ENCODE data around the gene FAM13A.

The FAM13A gene

DNA sequence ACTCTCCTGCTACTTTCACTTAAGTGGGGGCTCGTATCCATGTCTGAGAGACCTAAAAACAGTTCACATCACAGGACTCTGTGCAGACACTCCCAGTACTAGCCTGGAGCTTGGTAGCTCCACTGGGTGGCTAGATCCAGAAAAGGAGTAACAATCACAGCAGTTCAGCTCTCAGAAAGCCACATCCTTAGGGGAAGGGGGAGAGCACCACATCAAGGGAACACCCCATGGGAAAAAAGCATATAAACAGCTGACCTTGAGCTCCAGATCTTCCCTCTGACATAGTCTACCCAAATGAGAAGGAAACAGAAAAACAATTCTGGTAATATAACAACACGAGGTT is 175.8 kb downstream of the FAM13A start:
- no peaks in the 10 kb centered on the region for H3K36me3 ChIP-seq (ENCODE audit: low read depth)
- DNase-seq (ENCODE audit: low spot score) (no peak), ATAC-seq (ENCODE audit: low read depth) (no peak)
- H3K27me3 ChIP-seq (ENCODE audit: insufficient read depth, poor library complexity, severe bottlenecking) = peaks cover 4% of the 10 kb centered on the region
- no peaks in the 10 kb centered on the region for H3K9me3 ChIP-seq (ENCODE audit: severe bottlenecking)
- H3K4me3 ChIP-seq (ENCODE audit: severe bottlenecking) = no peak overlapping the region
- no peaks in the 10 kb centered on the region for H3K4me1 ChIP-seq (ENCODE audit: insufficient read depth, poor library complexity, severe bottlenecking)
- TF ChIP-seq, protein P1, sequence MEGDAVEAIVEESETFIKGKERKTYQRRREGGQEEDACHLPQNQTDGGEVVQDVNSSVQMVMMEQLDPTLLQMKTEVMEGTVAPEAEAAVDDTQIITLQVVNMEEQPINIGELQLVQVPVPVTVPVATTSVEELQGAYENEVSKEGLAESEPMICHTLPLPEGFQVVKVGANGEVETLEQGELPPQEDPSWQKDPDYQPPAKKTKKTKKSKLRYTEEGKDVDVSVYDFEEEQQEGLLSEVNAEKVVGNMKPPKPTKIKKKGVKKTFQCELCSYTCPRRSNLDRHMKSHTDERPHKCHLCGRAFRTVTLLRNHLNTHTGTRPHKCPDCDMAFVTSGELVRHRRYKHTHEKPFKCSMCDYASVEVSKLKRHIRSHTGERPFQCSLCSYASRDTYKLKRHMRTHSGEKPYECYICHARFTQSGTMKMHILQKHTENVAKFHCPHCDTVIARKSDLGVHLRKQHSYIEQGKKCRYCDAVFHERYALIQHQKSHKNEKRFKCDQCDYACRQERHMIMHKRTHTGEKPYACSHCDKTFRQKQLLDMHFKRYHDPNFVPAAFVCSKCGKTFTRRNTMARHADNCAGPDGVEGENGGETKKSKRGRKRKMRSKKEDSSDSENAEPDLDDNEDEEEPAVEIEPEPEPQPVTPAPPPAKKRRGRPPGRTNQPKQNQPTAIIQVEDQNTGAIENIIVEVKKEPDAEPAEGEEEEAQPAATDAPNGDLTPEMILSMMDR (IDR thresholded peaks at IDR 0.05; ENCODE audit: poor library complexity, severe bottlenecking) = no peak
- H3K27ac ChIP-seq (ENCODE audit: poor library complexity, severe bottlenecking) = no peak overlapping the region

- no peak for ATAC-seq (ENCODE audit: low read depth)
- no peaks in the 10 kb centered on the region for H3K36me3 ChIP-seq (ENCODE audit: low read depth)
Observed at GRCh38 chr4:88880501-88881226, 176.3 kb downstream of the FAM13A start.

DNA sequence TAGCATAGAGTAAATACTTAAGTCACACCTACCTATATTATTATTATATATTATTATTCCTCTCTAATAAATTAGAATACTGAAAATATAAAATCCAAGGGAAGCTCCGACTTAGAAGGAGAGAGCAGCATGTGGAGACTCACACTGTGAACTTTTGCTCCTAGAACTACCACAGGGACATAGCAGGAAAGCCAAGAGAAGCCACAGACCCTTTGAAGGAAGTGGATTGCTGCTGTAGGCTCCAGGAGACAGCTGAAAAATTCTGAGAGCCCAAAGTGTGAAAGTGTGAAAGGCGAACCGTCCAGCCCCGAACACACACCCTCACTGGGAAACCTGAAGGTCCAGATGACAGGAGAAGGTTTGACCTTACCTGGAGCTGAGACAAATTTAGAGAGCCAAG is 177.0 kb downstream of the FAM13A start:
- no peaks in the 10 kb centered on the region for H3K9me3 ChIP-seq (ENCODE audit: severe bottlenecking)
- no peaks in the 10 kb centered on the region for H3K36me3 ChIP-seq (ENCODE audit: low read depth)
- no peak overlapping the region for H3K4me3 ChIP-seq (ENCODE audit: severe bottlenecking)
- peaks cover 4% of the 10 kb centered on the region for H3K27me3 ChIP-seq (ENCODE audit: insufficient read depth, poor library complexity, severe bottlenecking)
- H3K27ac ChIP-seq (ENCODE audit: poor library complexity, severe bottlenecking) = no peak overlapping the region
- ATAC-seq (ENCODE audit: low read depth) (no peak), DNase-seq (ENCODE audit: low spot score) (no peak)
- TF ChIP-seq, protein P1 (IDR thresholded peaks at IDR 0.05; ENCODE audit: poor library complexity, severe bottlenecking) = no peak
- H3K4me1 ChIP-seq (ENCODE audit: insufficient read depth, poor library complexity, severe bottlenecking) = no peaks in the 10 kb centered on the region

More at GRCh38 chr4:88880501-88881226, 176.3 kb downstream of the FAM13A start:
- DNase-seq (ENCODE audit: low spot score) = no peak
- H3K27ac ChIP-seq (ENCODE audit: poor library complexity, severe bottlenecking) = no peak overlapping the region
- H3K4me3 ChIP-seq (ENCODE audit: severe bottlenecking) = no peak overlapping the region
- H3K4me1 ChIP-seq (ENCODE audit: insufficient read depth, poor library complexity, severe bottlenecking) = no peaks in the 10 kb centered on the region
- H3K9me3 ChIP-seq (ENCODE audit: severe bottlenecking) = no peaks in the 10 kb centered on the region
- H3K27me3 ChIP-seq (ENCODE audit: insufficient read depth, poor library complexity, severe bottlenecking) = peaks cover 4% of the 10 kb centered on the region
- TF ChIP-seq, protein P1 (IDR thresholded peaks at IDR 0.05; ENCODE audit: poor library complexity, severe bottlenecking) = no peak

DNA sequence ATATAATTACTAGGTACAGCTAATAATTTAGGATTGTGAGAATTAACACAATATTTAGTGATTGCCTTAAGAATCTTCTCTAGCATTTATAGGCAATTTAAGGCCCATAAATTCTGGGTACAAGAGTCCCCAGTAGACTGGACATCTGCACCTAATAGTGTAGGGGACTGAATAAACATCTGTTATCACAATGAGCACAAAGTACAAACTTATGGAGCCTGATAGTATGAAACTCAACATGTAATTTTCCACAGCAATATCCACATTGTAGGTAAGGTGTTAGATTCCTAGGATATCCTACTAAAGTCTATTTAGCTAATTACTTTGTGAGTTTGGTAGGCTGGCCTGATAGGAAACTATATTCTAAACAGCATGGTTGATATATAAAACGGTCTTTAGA is 178.3 kb downstream of the FAM13A start:
- peaks cover 4% of the 10 kb centered on the region for H3K27me3 ChIP-seq (ENCODE audit: insufficient read depth, poor library complexity, severe bottlenecking)
- no peak overlapping the region for H3K4me3 ChIP-seq (ENCODE audit: severe bottlenecking)
- no peak for ATAC-seq (ENCODE audit: low read depth)
- no peak overlapping the region for H3K27ac ChIP-seq (ENCODE audit: poor library complexity, severe bottlenecking)
- TF ChIP-seq, protein P1 (IDR thresholded peaks at IDR 0.05; ENCODE audit: poor library complexity, severe bottlenecking) = no peak
- no peak for DNase-seq (ENCODE audit: low spot score)
- no peaks in the 10 kb centered on the region for H3K36me3 ChIP-seq (ENCODE audit: low read depth)
- no peaks in the 10 kb centered on the region for H3K9me3 ChIP-seq (ENCODE audit: severe bottlenecking)
- no peaks in the 10 kb centered on the region for H3K4me1 ChIP-seq (ENCODE audit: insufficient read depth, poor library complexity, severe bottlenecking)

DNA sequence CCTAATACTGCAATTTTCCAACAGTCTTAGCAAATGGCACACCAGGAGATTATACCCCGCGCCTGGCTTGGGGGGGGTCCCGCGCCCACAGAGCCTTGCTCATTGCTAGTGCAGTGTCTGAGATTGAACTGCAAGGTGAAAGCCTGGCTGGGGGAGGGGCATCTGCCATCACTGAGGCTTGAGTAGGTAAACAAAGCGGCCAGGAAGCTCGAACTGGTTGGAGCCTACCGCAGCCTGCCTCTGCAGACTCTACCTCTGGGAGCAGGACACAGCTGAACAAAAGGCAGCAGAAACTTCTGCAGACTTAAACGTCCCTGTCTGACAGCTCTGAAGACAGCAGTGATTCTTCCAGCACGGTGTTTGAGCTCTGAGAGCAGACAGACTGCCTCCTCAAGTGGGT is 186.6 kb downstream of the FAM13A start:
- DNase-seq (ENCODE audit: low spot score) (no peak), ATAC-seq (ENCODE audit: low read depth) (no peak)
- H3K36me3 ChIP-seq (ENCODE audit: low read depth) = no peaks in the 10 kb centered on the region
- H3K4me1 ChIP-seq (ENCODE audit: insufficient read depth, poor library complexity, severe bottlenecking) = peaks cover 17% of the 10 kb centered on the region
- H3K27ac ChIP-seq (ENCODE audit: poor library complexity, severe bottlenecking) = no peak overlapping the region
- no peaks in the 10 kb centered on the region for H3K9me3 ChIP-seq (ENCODE audit: severe bottlenecking)
- no peaks in the 10 kb centered on the region for H3K27me3 ChIP-seq (ENCODE audit: insufficient read depth, poor library complexity, severe bottlenecking)
- TF ChIP-seq, protein P1 (IDR thresholded peaks at IDR 0.05; ENCODE audit: poor library complexity, severe bottlenecking) = no peak
- no peak overlapping the region for H3K4me3 ChIP-seq (ENCODE audit: severe bottlenecking)
